Naive thymus-derived CD4-positive, alpha-beta T cell (primary cell): Measurements from ENCODE around the gene PPM1K. TPM values are rescaled to one million over a fixed set of nuclear protein-coding genes. Genes with fewer than 3 reads are reported as not detected.

Experiments used
- ATAC-seq: fragments of 150-1000 bp; cut with Tn5 transposase; 2 replicates; pipeline ENCODE4 v1.10.0; 2021; ENCODE audit warnings: mild to moderate bottlenecking, moderate library complexity
- CTCF ChIA-PET: fragments of 350-600 bp; sonication (Branson Sonifier 250); formaldehyde crosslinking; loops from one replicate; lab custom pipeline; 2021; ENCODE audit warnings: antibody characterized with exemption; lab: Charles Lee
- POLR2A ChIA-PET: fragments of 350-600 bp; sonication (Branson Sonifier 250); formaldehyde crosslinking; loops from one replicate; lab custom pipeline; 2021; ENCODE audit warnings: antibody characterized with exemption, inconsistent platforms; lab: Charles Lee
- DNase-seq, 9 donors: peaks; one replicate each; pipeline versions ENCODE4 v3.0.0 to v3.0.0-alpha.2; 2020 to 2022; ENCODE audit warnings: mixed read lengths in 1 of 9
- H3K27ac ChIP-seq: one replicate; pipeline ENCODE4 v1.7.0; 2013; ENCODE audit warnings: mild to moderate bottlenecking, low read depth, low read length, moderate library complexity
- H3K27me3 ChIP-seq, 2 donors: one replicate each; pipeline ENCODE4 v1.7.0; 2013; ENCODE audit warnings: low read length in 2 of 2, mild to moderate bottlenecking in 2 of 2, moderate library complexity in 2 of 2; ENCODE audit not compliant: control insufficient read depth in 2 of 2, insufficient read depth in 2 of 2
- H3K36me3 ChIP-seq, 3 experiments: 1 replicate in 2 of 3; 2 replicates in 1 of 3; pipeline ENCODE4 v1.7.0; 2013; ENCODE audit warnings: low read length in 3 of 3, mild to moderate bottlenecking in 3 of 3, moderate library complexity in 1 of 3; ENCODE audit not compliant: insufficient read depth in 3 of 3, control insufficient read depth in 2 of 3
- H3K4me1 ChIP-seq, 2 donors: one replicate each; pipeline ENCODE4 v1.7.0; 2013; ENCODE audit warnings: low read length in 2 of 2, mild to moderate bottlenecking in 2 of 2, moderate library complexity in 1 of 2; ENCODE audit not compliant: control insufficient read depth in 2 of 2, insufficient read depth in 2 of 2
- H3K4me3 ChIP-seq: 2 replicates; pipeline ENCODE4 v1.7.0; 2013; ENCODE audit warnings: mild to moderate bottlenecking, low read length
- H3K9me3 ChIP-seq, 3 experiments: 1 replicate in 2 of 3; 2 replicates in 1 of 3; pipeline ENCODE4 v1.7.0; 2013; ENCODE audit warnings: low read length in 3 of 3; ENCODE audit not compliant: control insufficient read depth in 2 of 3
- H3K27ac Mint-ChIP-seq, 9 donors: one replicate each; pipeline ENCODE4 v1.8.0; 2020 to 2022; ENCODE audit warnings: mixed read lengths in 9 of 9, mild to moderate bottlenecking in 8 of 9, moderate library complexity in 5 of 9, inconsistent platforms in 2 of 9
- H3K27me3 Mint-ChIP-seq, 5 donors: one replicate each; pipeline ENCODE4 v1.8.0; 2021 to 2022; ENCODE audit warnings: mixed read lengths in 5 of 5, mild to moderate bottlenecking in 1 of 5
- H3K36me3 Mint-ChIP-seq, 5 donors: one replicate each; pipeline ENCODE4 v1.8.0; 2020 to 2022; ENCODE audit warnings: mixed read lengths in 5 of 5, mild to moderate bottlenecking in 3 of 5, inconsistent platforms in 1 of 5
- H3K4me1 Mint-ChIP-seq, 7 donors: one replicate each; pipeline ENCODE4 v1.8.0; 2020 to 2022; ENCODE audit warnings: mixed read lengths in 7 of 7, mild to moderate bottlenecking in 3 of 7, inconsistent platforms in 1 of 7
- H3K4me3 Mint-ChIP-seq, 10 donors: one replicate each; pipeline ENCODE4 v1.8.0; 2020 to 2022; ENCODE audit warnings: mild to moderate bottlenecking in 10 of 10, mixed read lengths in 10 of 10, moderate library complexity in 6 of 10, inconsistent platforms in 2 of 10
- H3K9me3 Mint-ChIP-seq, 11 donors: one replicate each; pipeline ENCODE4 v1.8.0; 2020 to 2022; ENCODE audit warnings: mixed read lengths in 11 of 11, mild to moderate bottlenecking in 4 of 11, inconsistent platforms in 1 of 11, moderate library complexity in 1 of 11
- intact Hi-C, 2 donors: fragments of 100-400 bp; cut with micrococcal nuclease; formaldehyde crosslinking; loops; one replicate each; pipeline ENCODE4 v1.15.1; 2023
- polyA plus RNA-seq, 2 donors: library from polyadenylated mRNA; unstranded; fragments of 300-500 nt; fragmentation: Illumina TruSeq; gene quantifications; one replicate each; pipeline ENCODE4 v1.2.3, GENCODE V29; 2021
- total RNA-seq, 6 experiments: library from RNA in 5 of 6; stranded (reverse) in 5 of 6; gene quantifications; 1 replicate in 5 of 6; 2 replicates in 1 of 6; pipeline ENCODE4 v1.2.3 and lab custom pipeline; 2021 to 2026

Gene PPM1K
- total and polyA plus RNA-seq, 7 experiments from 2014 or later = 64.3 to 92.7 (median 91.0) TPM

DNA sequence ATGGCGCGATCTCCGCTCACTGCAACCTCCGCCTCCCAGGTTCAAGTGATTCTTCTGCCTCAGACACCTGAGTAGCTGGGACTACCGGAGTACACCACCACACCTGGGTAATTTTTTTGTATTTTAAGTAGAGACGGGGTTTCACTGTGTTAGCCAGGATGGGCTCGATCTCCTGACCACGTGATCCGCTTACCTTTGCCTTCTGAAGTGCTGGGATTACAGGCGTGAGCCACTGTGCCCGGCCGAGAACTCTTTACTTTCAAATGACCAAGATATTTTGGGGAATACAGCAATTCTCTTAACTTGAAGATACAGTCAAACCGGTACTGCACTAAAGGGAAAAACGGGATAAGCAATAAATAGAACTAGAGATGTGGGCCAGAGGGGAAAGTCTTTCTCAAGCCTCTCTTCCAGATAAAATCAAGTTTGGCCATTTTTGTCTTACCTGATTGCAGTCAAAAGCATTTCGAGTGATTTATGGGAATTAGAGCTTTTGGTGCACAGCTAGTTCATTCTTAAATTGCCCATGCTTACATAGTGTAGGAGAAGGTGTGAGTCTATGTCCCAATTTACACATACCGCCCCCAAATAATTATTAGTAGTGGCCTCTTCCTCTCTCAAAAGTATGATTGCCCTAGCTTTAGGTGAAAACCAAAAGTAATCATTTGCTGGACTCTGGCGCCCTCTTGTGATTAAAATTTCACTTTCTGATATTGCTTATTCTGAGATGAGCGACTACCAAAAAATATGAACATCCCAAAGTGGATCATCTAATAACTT lies 72.7 kb downstream of the PPM1K start:
- Mint-ChIP-seq H3K4me1 (peaks cover 0 to 7% (median 4%) of the 10 kb centered on the region in 7 donors), H3K36me3 (no peaks in the 10 kb centered on the region), H3K27ac (no peak overlapping the region), H3K27me3 (peaks cover 0 to 21% (median 0%) of the 10 kb centered on the region in 5 donors), H3K9me3 (no peaks in the 10 kb centered on the region), H3K4me3 (no peak overlapping the region)
- H3K36me3 ChIP-seq = no peaks in the 10 kb centered on the region
- H3K27ac ChIP-seq = no peak overlapping the region
- no peaks in the 10 kb centered on the region for H3K9me3 ChIP-seq
- no peaks in the 10 kb centered on the region for H3K27me3 ChIP-seq
- ATAC-seq (peak; percentile 60), DNase-seq (peak in 7 of 9 donors; percentile 28 to 65 (median 55))
- ChIA-PET POLR2A (interaction anchor here (0.8 kb wide), 1 partner anchor 72 kb away, joined by 3 read pairs; the partner anchor contains the start of gene PPM1K), CTCF (interaction anchor here (0.6 to 3.1 kb wide), 20 partner anchors 7 to 791 kb away, joined by 3 to 23 read pairs (median 4); no protein-coding TSS in a partner anchor)
- H3K4me3 ChIP-seq = no peak overlapping the region
- intact Hi-C loops = loop anchor here (1.0 to 10.0 kb wide), 8 partner anchors 178 to 837 kb away; no protein-coding TSS in a partner anchor
- H3K4me1 ChIP-seq = no peaks in the 10 kb centered on the region

DNA sequence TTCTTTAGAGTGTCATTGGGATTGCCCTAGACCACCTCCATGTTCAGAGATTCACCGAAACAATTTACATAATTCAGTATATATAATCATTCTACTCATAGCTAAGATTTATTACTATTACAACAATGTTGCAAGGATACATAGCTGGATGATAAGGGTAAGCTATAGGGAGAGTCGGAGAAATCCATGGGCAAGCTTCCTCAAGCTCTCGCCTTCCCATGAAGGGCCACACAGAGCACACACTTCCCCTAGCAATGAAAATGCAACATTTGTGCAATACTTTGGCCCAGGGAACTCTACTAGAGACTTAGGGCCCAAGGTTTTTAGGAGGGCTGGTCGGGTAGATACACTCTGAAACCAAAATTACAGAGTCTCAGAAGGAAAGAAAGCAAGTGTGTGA lies 76.2 kb downstream of the PPM1K start:
- H3K4me3 Mint-ChIP-seq = no peak overlapping the region
- H3K36me3 Mint-ChIP-seq = no peaks in the 10 kb centered on the region
- ATAC-seq (no peak), DNase-seq (no peak)
- Histone ChIP-seq H3K27me3 (no peaks in the 10 kb centered on the region), H3K9me3 (no peaks in the 10 kb centered on the region), H3K36me3 (no peaks in the 10 kb centered on the region), H3K27ac (no peak overlapping the region), H3K4me1 (no peaks in the 10 kb centered on the region), H3K4me3 (no peak overlapping the region)
- intact Hi-C loops = no loop called here
- no peak overlapping the region for H3K27ac Mint-ChIP-seq
- CTCF ChIA-PET = interaction anchor here (1.6 kb wide), 1 partner anchor 175 kb away, joined by 5 read pairs; no protein-coding TSS in a partner anchor
- peaks cover 0 to 12% (median 0%) of the 10 kb centered on the region in 5 donors for H3K27me3 Mint-ChIP-seq
- H3K9me3 Mint-ChIP-seq = no peaks in the 10 kb centered on the region
- H3K4me1 Mint-ChIP-seq = peaks cover 0 to 7% (median 4%) of the 10 kb centered on the region in 7 donors
- POLR2A ChIA-PET = no interaction called here

Other genes with a start within 250 kb of the PPM1K start
- gene ABCG2, start 125.9 kb downstream of the PPM1K start, total RNA-seq = under 1 TPM in 3 of 5 experiments, not detected in 2; 0.27 to 0.67 (median 0.65) TPM
- gene ABCG2, start 125.9 kb downstream of the PPM1K start, polyA plus RNA-seq = under 1 TPM in 1 of 2 donors, not detected in 1; 0.26 TPM
- 10 to 100 TPM; 12.6 to 43.5 (median 23.0) TPM for gene HERC6, start 94.3 kb upstream of the PPM1K start, total RNA-seq
- 10 to 100 TPM; 14.6 to 20.0 TPM for gene HERC6, start 94.3 kb upstream of the PPM1K start, polyA plus RNA-seq
- 10 to 100 TPM; 11.8 to 52.5 (median 14.1) TPM for gene HERC5, start 172.6 kb upstream of the PPM1K start, total RNA-seq
- gene HERC5, start 172.6 kb upstream of the PPM1K start, polyA plus RNA-seq = 1 to 10 TPM; 8.2 to 9.1 TPM
- 10 to 100 TPM; 33.0 to 57.7 (median 47.4) TPM for gene PYURF, start 239.2 kb upstream of the PPM1K start, total RNA-seq
- gene PYURF, start 239.2 kb upstream of the PPM1K start, polyA plus RNA-seq = 100 to 1,000 TPM; 219 to 270 TPM